Panc1 (cell line): ENCODE results near the gene ATP5MG. TPM values are rescaled to one million over a fixed set of nuclear protein-coding genes. Genes with fewer than 3 reads are reported as not detected.

Source experiments
- ATAC-seq: fragments of 200-7000 bp; cut with Tn5 transposase; 2 replicates; pipeline ENCODE4 v1.9.1; 2020; ENCODE audit warnings: mild to moderate bottlenecking, moderate library complexity
- Bru-seq: library from RNA; stranded (reverse); fragments of 400-500 nt; gene quantifications from one replicate; lab custom pipeline; 2021; lab: Mats Ljungman, UMichigan
- BruChase-seq, 2 experiments: library from RNA; stranded (reverse); fragments of 400-500 nt; gene quantifications; one replicate each; lab custom pipeline; 2021; lab: Mats Ljungman, UMichigan
- BruUV-seq: library from RNA; stranded (reverse); fragments of 400-500 nt; replicated peaks from 2 replicates; lab custom pipeline; 2021; lab: Mats Ljungman, UMichigan
- CTCF ChIA-PET: fragments of 300-600 bp; sonication (Branson Sonifier 250); formaldehyde crosslinking; loops from one replicate; lab custom pipeline; 2022; ENCODE audit warnings: antibody characterized with exemption; lab: Charles Lee
- POLR2A ChIA-PET: fragments of 300-600 bp; sonication (Branson Sonifier 250); formaldehyde crosslinking; loops from one replicate; lab custom pipeline; 2022; ENCODE audit warnings: antibody characterized with exemption; lab: Charles Lee
- DNase-seq: peaks from one replicate; pipeline ENCODE4 v3.0.0-alpha.2; 2010; ENCODE audit warnings: low read depth, low spot score
- H3K27ac ChIP-seq: 2 replicates; pipeline ENCODE4 v1.5.1; 2011; ENCODE audit warnings: mild to moderate bottlenecking, low read length, inconsistent platforms
- H3K27me3 ChIP-seq: fragments of 200-500 bp; sonication (Bioruptor generic); 2 replicates; pipeline ENCODE4 v1.6.0; 2014; ENCODE audit warnings: low read length, inconsistent platforms; ENCODE audit not compliant: control insufficient read depth, insufficient read depth
- H3K36me3 ChIP-seq: fragments of 200-500 bp; sonication (Bioruptor generic); 2 replicates; pipeline ENCODE4 v1.5.1; 2014; ENCODE audit warnings: inconsistent platforms, mild to moderate bottlenecking, low read length, moderate library complexity; ENCODE audit not compliant: control insufficient read depth, insufficient read depth
- H3K4me1 ChIP-seq: 2 replicates; pipeline ENCODE4 v1.5.1; 2011; ENCODE audit warnings: inconsistent platforms, mild to moderate bottlenecking, low read length, moderate library complexity; ENCODE audit not compliant: control insufficient read depth, insufficient read depth
- H3K4me3 ChIP-seq, 2 experiments: 2 replicates each; pipeline ENCODE4 v1.5.1; 2011 to 2012; ENCODE audit warnings: low read depth in 2 of 2, low read length in 2 of 2, mild to moderate bottlenecking in 2 of 2, inconsistent platforms in 1 of 2, moderate library complexity in 1 of 2
- H3K9me3 ChIP-seq: fragments of 200-500 bp; sonication (Bioruptor generic); 2 replicates; pipeline ENCODE4 v1.5.1; 2014; ENCODE audit warnings: low read depth, mild to moderate bottlenecking, inconsistent platforms, low read length, moderate library complexity; ENCODE audit not compliant: control insufficient read depth, insufficient read depth
- POLR2AphosphoS5 ChIP-seq: IDR thresholded peaks from 2 replicates; pipeline ENCODE4 v1.6.1; 2012; ENCODE audit warnings: mild to moderate bottlenecking, low read depth, low read length, moderate library complexity
- SIN3A ChIP-seq: IDR thresholded peaks from 2 replicates; pipeline ENCODE4 v1.6.1; 2012; ENCODE audit warnings: low read depth, mild to moderate bottlenecking, low read length, moderate library complexity, borderline replicate concordance; ENCODE audit not compliant: insufficient read depth
- TCF7L2 ChIP-seq: IDR thresholded peaks from 2 replicates; pipeline ENCODE4 v1.6.1; 2011; ENCODE audit warnings: mild to moderate bottlenecking, low read depth, low read length, inconsistent platforms
- in situ Hi-C: cut with HindIII; loops from 2 replicates; pipeline ENCODE4 v1.10.0; 2016; ENCODE audit warnings: low sequenced_read_pairs, low pct_unique_long_range_greater_than_20kb
- intact Hi-C: fragments of 100-400 bp; cut with micrococcal nuclease; formaldehyde crosslinking; loops from one replicate; pipeline ENCODE4 v1.10.0; 2022; ENCODE audit not compliant: unreplicated experiment
- long read RNA-seq: library from polyadenylated mRNA; unstranded; transcript quantifications from one replicate; pipeline ENCODE4 v2.0.0, GENCODE V29; 2021; ENCODE audit not compliant: unreplicated experiment
- polyA plus RNA-seq: library from polyadenylated mRNA; unstranded; fragments of >200 nt; gene quantifications from one replicate; pipeline ENCODE4 v1.2.1, GENCODE V29; 2012; ENCODE audit warnings: missing spikeins; ENCODE audit not compliant: insufficient read length
- total RNA-seq: library from RNA; stranded (reverse); gene quantifications from one replicate; pipeline ENCODE4 v1.2.1, GENCODE V29; 2021; ENCODE audit not compliant: unreplicated experiment
- TF ChIP-seq, protein P1 (sequence below), 2 experiments: IDR thresholded peaks; 2 replicates each; pipeline ENCODE4 v1.6.1; 2011 to 2012; ENCODE audit warnings: low read depth in 2 of 2, control low read depth in 1 of 2, low read length in 1 of 2, mild to moderate bottlenecking in 1 of 2, moderate library complexity in 1 of 2; ENCODE audit not compliant: insufficient read depth in 1 of 2
- TF ChIP-seq, protein P2 (sequence below): fragments of 450-650 bp; IDR thresholded peaks from 2 replicates; pipeline ENCODE4 v1.5.1; 2017; ENCODE audit warnings: mild to moderate bottlenecking

Gene ATP5MG, protein sequence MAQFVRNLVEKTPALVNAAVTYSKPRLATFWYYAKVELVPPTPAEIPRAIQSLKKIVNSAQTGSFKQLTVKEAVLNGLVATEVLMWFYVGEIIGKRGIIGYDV
- total RNA-seq (504 TPM), Bru-seq, nascent RNA (percentile 93 among the genes with signal in this experiment), BruChase-seq, experiment 1, labeled RNA remaining after a 2-hour chase (percentile 96 among the genes with signal in this experiment), BruChase-seq, experiment 2, labeled RNA remaining after a 6-hour chase (percentile 98 among the genes with signal in this experiment)
- 755 TPM for polyA plus RNA-seq
- long read RNA-seq, transcript ATP5MG-201 (3 exons, 1,577 nt): major isoform, 504 of 737 reads
- long read RNA-seq, partial matches to known transcripts: 224 of 737 reads
- long read RNA-seq, other reads (novel, unspliced or antisense): 5 of 737 reads

DNA sequence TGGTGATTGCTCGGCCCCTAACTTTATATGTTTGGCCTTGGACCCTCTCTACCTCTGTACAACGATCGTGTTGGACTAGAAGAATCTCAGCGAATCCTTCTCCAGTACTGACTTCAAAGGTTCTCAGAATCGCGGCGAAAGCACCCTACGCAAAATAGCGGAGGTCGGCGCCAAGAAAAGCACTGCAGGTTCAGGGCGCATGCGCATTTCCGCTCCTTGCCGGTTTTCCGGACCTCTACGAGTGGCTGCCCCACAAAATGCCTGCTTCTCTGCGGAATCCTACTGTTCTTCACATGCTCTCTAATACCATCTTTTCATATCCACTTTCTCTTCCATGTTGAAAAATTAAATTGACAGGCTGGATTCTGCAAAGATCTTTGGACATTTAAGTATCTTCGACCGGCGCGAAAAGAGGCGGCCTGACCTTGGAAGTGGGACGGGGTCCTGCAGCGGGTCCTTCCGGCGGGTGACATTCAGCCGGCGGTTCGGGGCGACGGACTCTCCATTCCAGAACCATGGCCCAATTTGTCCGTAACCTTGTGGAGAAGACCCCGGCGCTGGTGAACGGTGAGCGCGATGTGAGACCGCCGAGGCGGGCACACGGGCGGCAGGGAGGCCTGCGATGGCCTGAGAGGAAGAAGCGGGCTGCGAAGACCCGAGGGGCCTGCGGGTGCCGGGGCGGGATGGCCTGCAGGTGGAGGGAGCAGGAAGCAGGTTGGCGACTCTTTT, at the start of gene ATP5MG:
TSS of gene ATP5MG (plus strand) at position 456 of the 729 bp plus-strand sequence. CDS start at position 516, 60 bp downstream.
- POLR2A ChIA-PET: no interaction called here
- DNase-seq (peak; percentile 97), ATAC-seq (peak; percentile 87)
- H3K27ac ChIP-seq: peak within 1 kb of the TSS; percentile 97
- peak within 1 kb of the TSS; percentile 62 to 97 for H3K4me3 ChIP-seq
- CTCF ChIA-PET: no interaction called here
- peaks cover 23% of the 10 kb centered on the region for H3K36me3 ChIP-seq
- peaks cover 33% of the 10 kb centered on the region for H3K4me1 ChIP-seq
- in situ Hi-C loops: no loop called here
- intact Hi-C loops: loop anchor here (1.0 kb wide), 1 partner anchor 87 kb away; no protein-coding TSS in a partner anchor
- TF ChIP-seq, protein P1, sequence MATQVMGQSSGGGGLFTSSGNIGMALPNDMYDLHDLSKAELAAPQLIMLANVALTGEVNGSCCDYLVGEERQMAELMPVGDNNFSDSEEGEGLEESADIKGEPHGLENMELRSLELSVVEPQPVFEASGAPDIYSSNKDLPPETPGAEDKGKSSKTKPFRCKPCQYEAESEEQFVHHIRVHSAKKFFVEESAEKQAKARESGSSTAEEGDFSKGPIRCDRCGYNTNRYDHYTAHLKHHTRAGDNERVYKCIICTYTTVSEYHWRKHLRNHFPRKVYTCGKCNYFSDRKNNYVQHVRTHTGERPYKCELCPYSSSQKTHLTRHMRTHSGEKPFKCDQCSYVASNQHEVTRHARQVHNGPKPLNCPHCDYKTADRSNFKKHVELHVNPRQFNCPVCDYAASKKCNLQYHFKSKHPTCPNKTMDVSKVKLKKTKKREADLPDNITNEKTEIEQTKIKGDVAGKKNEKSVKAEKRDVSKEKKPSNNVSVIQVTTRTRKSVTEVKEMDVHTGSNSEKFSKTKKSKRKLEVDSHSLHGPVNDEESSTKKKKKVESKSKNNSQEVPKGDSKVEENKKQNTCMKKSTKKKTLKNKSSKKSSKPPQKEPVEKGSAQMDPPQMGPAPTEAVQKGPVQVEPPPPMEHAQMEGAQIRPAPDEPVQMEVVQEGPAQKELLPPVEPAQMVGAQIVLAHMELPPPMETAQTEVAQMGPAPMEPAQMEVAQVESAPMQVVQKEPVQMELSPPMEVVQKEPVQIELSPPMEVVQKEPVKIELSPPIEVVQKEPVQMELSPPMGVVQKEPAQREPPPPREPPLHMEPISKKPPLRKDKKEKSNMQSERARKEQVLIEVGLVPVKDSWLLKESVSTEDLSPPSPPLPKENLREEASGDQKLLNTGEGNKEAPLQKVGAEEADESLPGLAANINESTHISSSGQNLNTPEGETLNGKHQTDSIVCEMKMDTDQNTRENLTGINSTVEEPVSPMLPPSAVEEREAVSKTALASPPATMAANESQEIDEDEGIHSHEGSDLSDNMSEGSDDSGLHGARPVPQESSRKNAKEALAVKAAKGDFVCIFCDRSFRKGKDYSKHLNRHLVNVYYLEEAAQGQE (IDR thresholded peaks at IDR 0.05; ENCODE audit: insufficient read depth in 1 of 2, low read depth in 2 of 2, low read length in 1 of 2): no peak
- peak; percentile 96 for TF ChIP-seq TCF7L2
- 0 out of 2 replicates have a peak, but pooled peaks have one; percentile 33 for TF ChIP-seq SIN3A
- TF ChIP-seq, protein P2, sequence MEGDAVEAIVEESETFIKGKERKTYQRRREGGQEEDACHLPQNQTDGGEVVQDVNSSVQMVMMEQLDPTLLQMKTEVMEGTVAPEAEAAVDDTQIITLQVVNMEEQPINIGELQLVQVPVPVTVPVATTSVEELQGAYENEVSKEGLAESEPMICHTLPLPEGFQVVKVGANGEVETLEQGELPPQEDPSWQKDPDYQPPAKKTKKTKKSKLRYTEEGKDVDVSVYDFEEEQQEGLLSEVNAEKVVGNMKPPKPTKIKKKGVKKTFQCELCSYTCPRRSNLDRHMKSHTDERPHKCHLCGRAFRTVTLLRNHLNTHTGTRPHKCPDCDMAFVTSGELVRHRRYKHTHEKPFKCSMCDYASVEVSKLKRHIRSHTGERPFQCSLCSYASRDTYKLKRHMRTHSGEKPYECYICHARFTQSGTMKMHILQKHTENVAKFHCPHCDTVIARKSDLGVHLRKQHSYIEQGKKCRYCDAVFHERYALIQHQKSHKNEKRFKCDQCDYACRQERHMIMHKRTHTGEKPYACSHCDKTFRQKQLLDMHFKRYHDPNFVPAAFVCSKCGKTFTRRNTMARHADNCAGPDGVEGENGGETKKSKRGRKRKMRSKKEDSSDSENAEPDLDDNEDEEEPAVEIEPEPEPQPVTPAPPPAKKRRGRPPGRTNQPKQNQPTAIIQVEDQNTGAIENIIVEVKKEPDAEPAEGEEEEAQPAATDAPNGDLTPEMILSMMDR: no peak
- TF ChIP-seq POLR2AphosphoS5: peak; percentile 86
- no peaks in the 10 kb centered on the region for H3K9me3 ChIP-seq
- H3K27me3 ChIP-seq: no peaks in the 10 kb centered on the region
- BruUV-seq: no TSS peak

DNA sequence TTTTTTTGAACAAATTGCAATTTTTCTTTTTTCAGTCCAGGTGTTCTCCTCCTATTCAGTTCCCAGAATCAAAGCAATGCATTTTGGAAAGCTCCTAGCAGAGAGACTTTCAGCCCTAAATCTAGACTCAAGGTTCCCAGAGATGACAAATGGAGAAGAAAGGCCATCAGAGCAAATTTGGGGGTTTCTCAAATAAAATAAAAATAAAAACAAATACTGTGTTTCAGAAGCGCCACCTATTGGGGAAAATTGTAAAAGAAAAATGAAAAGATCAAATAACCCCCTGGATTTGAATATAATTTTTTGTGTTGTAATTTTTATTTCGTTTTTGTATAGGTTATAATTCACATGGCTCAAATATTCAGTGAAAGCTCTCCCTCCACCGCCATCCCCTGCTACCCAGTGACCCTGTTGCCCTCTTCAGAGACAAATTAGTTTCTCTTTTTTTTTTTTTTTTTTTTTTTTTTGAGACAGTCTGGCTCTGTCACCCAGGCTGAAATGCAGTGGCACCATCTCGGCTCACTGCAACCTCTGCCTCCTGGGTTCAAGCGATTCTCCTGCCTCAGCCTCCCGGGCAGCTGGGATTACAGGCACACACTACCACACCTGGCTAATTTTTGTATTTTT, 48.2 kb upstream of the ATP5MG start:
- Histone ChIP-seq H3K9me3 (no peaks in the 10 kb centered on the region), H3K27ac (no peak overlapping the region), H3K4me3 (no peak overlapping the region), H3K36me3 (no peaks in the 10 kb centered on the region), H3K27me3 (peaks cover 22% of the 10 kb centered on the region), H3K4me1 (no peaks in the 10 kb centered on the region)
- TF ChIP-seq, protein P1 (IDR thresholded peaks at IDR 0.05; ENCODE audit: insufficient read depth in 1 of 2, low read depth in 2 of 2, low read length in 1 of 2): no peak
- TF ChIP-seq, protein P2: peak; percentile 77
- TF ChIP-seq POLR2AphosphoS5: no peak
- intact Hi-C loops (loop anchor here (2.0 kb wide), 1 partner anchor 154 kb away; no protein-coding TSS in a partner anchor), in situ Hi-C loops (no loop called here)
- ATAC-seq (no peak), DNase-seq (no peak)
- no TSS peak for BruUV-seq
- ChIA-PET POLR2A (no interaction called here), CTCF (no interaction called here)
